ENCODE results near the gene CANT1. TPM values are rescaled to one million over a fixed set of nuclear protein-coding genes. Genes with fewer than 3 reads are reported as not detected.

Gene CANT1
- total and polyA plus RNA-seq, 9 of the 15 experiments (the other 6 are each of a cell fraction or from before 2014, with no cell fraction given): 2.7 to 66.4 (median 22.5) TPM

- no peak overlapping the region for H3K4me2 ChIP-seq (ENCODE audit: insufficient read depth, low read length)
- POLR2A ChIA-PET: interaction anchor here (0.5 kb wide), 1 partner anchor 56 kb away, joined by 4 read pairs; no protein-coding TSS in a partner anchor
These were observed 52.4 kb downstream of the CANT1 start for GRCh38 chr17:78957128-78957527.

GRCh38 chr17:78956254-78956653 is 53.3 kb downstream of the CANT1 start:
- peaks cover 53 to 92% of the 10 kb centered on the region in 2 experiments for H3K27me3 ChIP-seq (ENCODE audit: control insufficient read depth in 2 of 2, insufficient read depth in 2 of 2, low read length in 2 of 2)
- ATAC-seq (no peak), DNase-seq (ENCODE audit: extremely low read depth in 1 of 4, low spot score in 3 of 4) (no peak), FAIRE-seq (no peak)
- POLR2A ChIA-PET: no interaction called here
- H3K79me2 ChIP-seq (ENCODE audit: control insufficient read depth, insufficient read depth, low read length): no peaks in the 10 kb centered on the region
- H3K9me1 ChIP-seq (ENCODE audit: control insufficient read depth, insufficient read depth, low read length): no peaks in the 10 kb centered on the region
- H4K20me1 ChIP-seq (replicated peaks; ENCODE audit: control insufficient read depth, insufficient read depth, low read length): peaks cover 16% of the 10 kb centered on the region
- H2AFZ ChIP-seq (ENCODE audit: low read depth, low read length): no peak overlapping the region
- H3K9ac ChIP-seq (ENCODE audit: insufficient read depth in 1 of 2, low read depth in 2 of 2, low read length in 2 of 2): no peak overlapping the region
- H3K4me2 ChIP-seq (ENCODE audit: insufficient read depth, low read length): no peak overlapping the region
- in situ Hi-C loops (cut with MboI): no loop called here
- intact Hi-C loops (cut with micrococcal nuclease): no loop called here
- no peak overlapping the region for H3K4me3 ChIP-seq
- H3K4me1 ChIP-seq (replicated peaks in 1 of 2; ENCODE audit: control insufficient read depth in 2 of 2, insufficient read depth in 2 of 2, low read length in 2 of 2): peaks cover 7 to 8% of the 10 kb centered on the region in 2 experiments; a peak in 4 of 5 replicates
- TF ChIP-seq COPS2 (conservative IDR thresholded peaks at IDR 0.05): no peak
- no peak for TF ChIP-seq ZNF140 (CRISPR knock-in tag; IDR thresholded peaks at IDR 0.05)
- no peak for TF ChIP-seq ZNF274 (IDR thresholded peaks at IDR 0.05; ENCODE audit: borderline replicate concordance, low read depth, low read length)
- no peak for TF ChIP-seq THRAP3 (IDR thresholded peaks at IDR 0.05; ENCODE audit: borderline replicate concordance)
- CTCF ChIA-PET (ENCODE audit: low intra/inter-chr PET ratio): no interaction called here
- no peaks in the 10 kb centered on the region for H3K36me3 ChIP-seq (ENCODE audit: control insufficient read depth, insufficient read depth, low read length)
- no peaks in the 10 kb centered on the region for H3K9me3 ChIP-seq (replicated peaks; ENCODE audit: control insufficient read depth, insufficient read depth, low read depth, low read length)
- BruUV-seq (replicated peaks): no TSS peak
- H3K27ac ChIP-seq (ENCODE audit: extremely low read depth, low read depth, low read length): no peak overlapping the region
- WGBS (ENCODE audit: insufficient coverage, low coverage, missing lambda C conversion rate): 9% methylated on average over 8 of the region's 11 CpGs

More at GRCh38 chr17:78957128-78957527, 52.4 kb downstream of the CANT1 start:
- no peak for FAIRE-seq
- Histone ChIP-seq H3K9ac (ENCODE audit: insufficient read depth in 1 of 2, low read depth in 2 of 2, low read length in 2 of 2) (no peak overlapping the region), H3K27me3 (ENCODE audit: control insufficient read depth in 2 of 2, insufficient read depth in 2 of 2, low read length in 2 of 2) (peaks cover 49 to 92% of the 10 kb centered on the region in 2 experiments), H3K4me1 (replicated peaks in 1 of 2; ENCODE audit: control insufficient read depth in 2 of 2, insufficient read depth in 2 of 2, low read length in 2 of 2) (peaks cover 7 to 8% of the 10 kb centered on the region in 2 experiments; a peak in 4 of 5 replicates), H4K20me1 (replicated peaks; ENCODE audit: control insufficient read depth, insufficient read depth, low read length) (peaks cover 16% of the 10 kb centered on the region), H3K36me3 (ENCODE audit: control insufficient read depth, insufficient read depth, low read length) (no peaks in the 10 kb centered on the region), H3K79me2 (ENCODE audit: control insufficient read depth, insufficient read depth, low read length) (no peaks in the 10 kb centered on the region), H3K4me3 (no peak overlapping the region), H3K9me3 (replicated peaks; ENCODE audit: control insufficient read depth, insufficient read depth, low read depth, low read length) (no peaks in the 10 kb centered on the region), H3K27ac (ENCODE audit: extremely low read depth, low read depth, low read length) (no peak overlapping the region), H2AFZ (ENCODE audit: low read depth, low read length) (no peak overlapping the region), H3K9me1 (ENCODE audit: control insufficient read depth, insufficient read depth, low read length) (no peaks in the 10 kb centered on the region)
- TF ChIP-seq KDM5B (IDR thresholded peaks at IDR 0.05; ENCODE audit: insufficient replicate concordance, low read depth, low read length): no peak
- TF ChIP-seq EZH2 (IDR thresholded peaks at IDR 0.05; ENCODE audit: borderline replicate concordance, low read depth, low read length): 0 out of 2 replicates have a peak, but pooled peaks have one; percentile 48
- intact Hi-C loops (cut with micrococcal nuclease): no loop called here
- no peak for ATAC-seq
- CTCF ChIA-PET (ENCODE audit: low intra/inter-chr PET ratio): no interaction called here
- no TSS peak for BruUV-seq (replicated peaks)
- in situ Hi-C loops (cut with MboI): no loop called here
- DNase-seq (ENCODE audit: extremely low read depth in 1 of 4, low spot score in 3 of 4): no peak
- WGBS (ENCODE audit: insufficient coverage, low coverage, missing lambda C conversion rate): 9% methylated on average over 12 of the region's 12 CpGs
